ENCODE data around the gene ROR2. TPM values are rescaled to one million over a fixed set of nuclear protein-coding genes. Genes with fewer than 3 reads are reported as not detected.

The ROR2 gene
- total RNA-seq, 4 donors from 2014 or later, result 37.4 to 71.8 (median 59.4) TPM

GRCh38 chr9:91845879-91846278, 104.1 kb downstream of the ROR2 start:
- Histone ChIP-seq H3K27ac (replicated peaks in 1 of 4) (peak overlapping the region in 1 of 4 donors; percentile 15), H3K27me3 (no peaks in the 10 kb centered on the region), H3K9me3 (no peaks in the 10 kb centered on the region), H3K4me1 (peaks cover 10 to 63% (median 53%) of the 10 kb centered on the region in 4 donors), H3K36me3 (no peaks in the 10 kb centered on the region), H3K4me3 (no peak overlapping the region)
- DNase-seq (ENCODE audit: extremely low spot score), result no peak
- TF ChIP-seq CTCF (IDR thresholded peaks at IDR 0.05) (no peak), POLR2A (IDR thresholded peaks at IDR 0.05; ENCODE audit: low read depth) (no peak), EP300 (IDR thresholded peaks at IDR 0.05) (no peak), POLR2AphosphoS5 (IDR thresholded peaks at IDR 0.05) (no peak)
- WGBS, result 95% methylated on average over 6 of the region's 6 CpGs
- intact Hi-C loops (cut with DNase I), result no loop called here

GRCh38 chr9:91844701-91845291, 105.2 kb downstream of the ROR2 start:
- 75% methylated on average over 12 of the region's 12 CpGs for WGBS
- no peaks in the 10 kb centered on the region for H3K27me3 ChIP-seq
- H3K4me3 ChIP-seq, result no peak overlapping the region
- no peak for DNase-seq (ENCODE audit: extremely low spot score)
- no peaks in the 10 kb centered on the region for H3K9me3 ChIP-seq
- H3K36me3 ChIP-seq, result no peaks in the 10 kb centered on the region
- intact Hi-C loops (cut with DNase I), result no loop called here
- peaks cover 10 to 73% (median 64%) of the 10 kb centered on the region in 4 donors for H3K4me1 ChIP-seq
- peak overlapping the region; percentile 71 to 87 (median 78) for H3K27ac ChIP-seq (replicated peaks in 1 of 4)
- TF ChIP-seq POLR2A (IDR thresholded peaks at IDR 0.05; ENCODE audit: low read depth) (no peak), EP300 (IDR thresholded peaks at IDR 0.05) (no peak), POLR2AphosphoS5 (IDR thresholded peaks at IDR 0.05) (no peak)

GRCh38 chr9:91844190-91844589, 105.8 kb downstream of the ROR2 start:
- TF ChIP-seq EP300 (IDR thresholded peaks at IDR 0.05), result no peak
- TF ChIP-seq CTCF (IDR thresholded peaks at IDR 0.05), result no peak
- TF ChIP-seq POLR2A (IDR thresholded peaks at IDR 0.05; ENCODE audit: low read depth), result no peak
- no peak for TF ChIP-seq POLR2AphosphoS5 (IDR thresholded peaks at IDR 0.05)
- no peak for DNase-seq (ENCODE audit: extremely low spot score)
- peak overlapping the region; percentile 71 to 87 (median 78) for H3K27ac ChIP-seq (replicated peaks in 1 of 4)
- peak overlapping the region in 3 of 4 donors; percentile 5 to 25 (median 24) for H3K4me3 ChIP-seq
- WGBS, result 35% methylated on average over 5 of the region's 13 CpGs
- H3K27me3 ChIP-seq, result no peaks in the 10 kb centered on the region
- no peaks in the 10 kb centered on the region for H3K36me3 ChIP-seq
- H3K4me1 ChIP-seq, result peaks cover 10 to 78% (median 70%) of the 10 kb centered on the region in 4 donors
- intact Hi-C loops (cut with DNase I), result no loop called here
- no peaks in the 10 kb centered on the region for H3K9me3 ChIP-seq

- Histone ChIP-seq H3K9me3 (no peaks in the 10 kb centered on the region), H3K27ac (replicated peaks in 1 of 4) (peak overlapping the region; percentile 71 to 87 (median 78)), H3K4me3 (peak overlapping the region in 3 of 4 donors; percentile 5 to 25 (median 24)), H3K36me3 (no peaks in the 10 kb centered on the region), H3K27me3 (no peaks in the 10 kb centered on the region), H3K4me1 (peaks cover 10 to 82% (median 75%) of the 10 kb centered on the region in 4 donors)
- DNase-seq (ENCODE audit: extremely low spot score), result no peak
- intact Hi-C loops (cut with DNase I), result no loop called here
- TF ChIP-seq CTCF (IDR thresholded peaks at IDR 0.05), result no peak
- TF ChIP-seq POLR2AphosphoS5 (IDR thresholded peaks at IDR 0.05), result no peak
- no peak for TF ChIP-seq POLR2A (IDR thresholded peaks at IDR 0.05; ENCODE audit: low read depth)
- no peak for TF ChIP-seq EP300 (IDR thresholded peaks at IDR 0.05)
- WGBS, result 3% methylated on average over 9 of the region's 15 CpGs
Observed at GRCh38 chr9:91843623-91844148, 106.3 kb downstream of the ROR2 start.

- H3K36me3 ChIP-seq, result no peaks in the 10 kb centered on the region
- no peaks in the 10 kb centered on the region for H3K9me3 ChIP-seq
- no peak for TF ChIP-seq POLR2AphosphoS5 (IDR thresholded peaks at IDR 0.05)
- no peak for TF ChIP-seq CTCF (IDR thresholded peaks at IDR 0.05)
- no peak for TF ChIP-seq POLR2A (IDR thresholded peaks at IDR 0.05; ENCODE audit: low read depth)
- no peak for TF ChIP-seq EP300 (IDR thresholded peaks at IDR 0.05)
- H3K4me1 ChIP-seq, result peaks cover 10 to 86% (median 80%) of the 10 kb centered on the region in 4 donors
- 61% methylated on average over 7 of the region's 7 CpGs for WGBS
- peak overlapping the region; percentile 71 to 87 (median 78) for H3K27ac ChIP-seq (replicated peaks in 1 of 4)
- H3K27me3 ChIP-seq, result no peaks in the 10 kb centered on the region
- DNase-seq (ENCODE audit: extremely low spot score), result no peak
- intact Hi-C loops (cut with DNase I), result no loop called here
- no peak overlapping the region for H3K4me3 ChIP-seq
Observed at GRCh38 chr9:91843093-91843492, 106.9 kb downstream of the ROR2 start.
